Measurements from ENCODE around the gene FCRL5.
A peak's percentile ranks its signal among the peaks of the same experiment; 100 is the strongest.

The FCRL5 gene

DNA sequence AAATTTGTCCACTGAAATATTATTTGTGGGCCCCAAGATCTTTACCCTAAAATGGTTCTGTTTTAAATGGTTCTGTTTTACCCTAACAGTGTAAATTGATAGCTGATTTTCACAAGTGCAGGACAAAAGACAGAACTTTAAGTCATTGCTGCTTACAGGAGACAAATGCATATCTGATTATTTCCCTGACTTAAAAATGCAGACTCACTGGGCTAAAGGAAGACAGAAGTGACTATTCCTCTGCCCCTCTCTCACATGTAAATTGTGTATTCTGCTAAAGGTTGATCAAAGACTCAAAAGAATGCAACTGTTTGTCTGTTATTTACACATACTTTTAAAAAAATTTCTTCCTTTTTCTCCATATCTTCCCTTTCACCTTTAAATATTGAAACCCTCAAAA, 12.7 kb downstream of the FCRL5 start:
- no peak for DNase-seq (ENCODE audit: low read depth)
- H3K4me3 ChIP-seq (ENCODE audit: low read length): no peak overlapping the region
- TF ChIP-seq, protein P1, sequence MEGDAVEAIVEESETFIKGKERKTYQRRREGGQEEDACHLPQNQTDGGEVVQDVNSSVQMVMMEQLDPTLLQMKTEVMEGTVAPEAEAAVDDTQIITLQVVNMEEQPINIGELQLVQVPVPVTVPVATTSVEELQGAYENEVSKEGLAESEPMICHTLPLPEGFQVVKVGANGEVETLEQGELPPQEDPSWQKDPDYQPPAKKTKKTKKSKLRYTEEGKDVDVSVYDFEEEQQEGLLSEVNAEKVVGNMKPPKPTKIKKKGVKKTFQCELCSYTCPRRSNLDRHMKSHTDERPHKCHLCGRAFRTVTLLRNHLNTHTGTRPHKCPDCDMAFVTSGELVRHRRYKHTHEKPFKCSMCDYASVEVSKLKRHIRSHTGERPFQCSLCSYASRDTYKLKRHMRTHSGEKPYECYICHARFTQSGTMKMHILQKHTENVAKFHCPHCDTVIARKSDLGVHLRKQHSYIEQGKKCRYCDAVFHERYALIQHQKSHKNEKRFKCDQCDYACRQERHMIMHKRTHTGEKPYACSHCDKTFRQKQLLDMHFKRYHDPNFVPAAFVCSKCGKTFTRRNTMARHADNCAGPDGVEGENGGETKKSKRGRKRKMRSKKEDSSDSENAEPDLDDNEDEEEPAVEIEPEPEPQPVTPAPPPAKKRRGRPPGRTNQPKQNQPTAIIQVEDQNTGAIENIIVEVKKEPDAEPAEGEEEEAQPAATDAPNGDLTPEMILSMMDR (IDR thresholded peaks at IDR 0.05; ENCODE audit: insufficient read depth, low read depth, low read length, missing control alignments): no peak

- DNase-seq (ENCODE audit: low read depth): no peak
- no peak overlapping the region for H3K4me3 ChIP-seq (ENCODE audit: low read length)
- TF ChIP-seq, protein P1 (IDR thresholded peaks at IDR 0.05; ENCODE audit: insufficient read depth, low read depth, low read length, missing control alignments): no peak
These were observed 19.7 kb downstream of the FCRL5 start for GRCh38 chr1:157532569-157532968.

DNA sequence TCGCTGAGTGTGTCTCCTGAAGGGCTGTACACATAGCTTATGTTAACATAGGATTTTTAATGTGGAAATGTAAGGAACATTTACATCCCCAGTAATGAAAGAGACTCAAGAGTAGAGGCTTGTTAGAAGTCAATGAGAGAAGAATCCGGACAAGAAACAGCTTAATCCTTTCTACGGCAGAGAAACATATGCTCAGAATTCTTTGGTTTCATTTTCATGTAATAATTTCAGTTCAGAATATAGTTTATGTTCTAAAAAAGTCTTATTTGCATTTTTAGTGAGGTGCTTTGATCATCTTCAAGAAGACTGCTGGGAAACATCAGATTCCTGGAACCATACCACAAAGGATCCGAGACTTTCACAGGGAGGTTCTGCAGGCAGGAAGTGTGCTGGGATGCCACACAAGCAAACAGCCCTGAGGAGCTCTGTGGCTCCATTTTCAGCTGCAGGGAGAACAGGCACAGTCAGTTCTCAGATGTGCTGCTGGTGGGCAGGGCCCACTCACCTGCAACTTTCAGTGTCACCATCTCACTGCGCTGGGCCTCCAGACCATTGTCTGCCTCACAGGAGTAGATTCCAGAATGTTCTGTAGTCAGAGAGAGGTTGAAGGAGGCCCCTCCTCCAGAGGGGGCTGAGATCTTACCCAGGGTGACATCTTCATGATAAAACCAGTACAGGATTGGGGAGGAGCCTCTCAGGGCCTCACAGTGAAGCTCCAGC, 28.4 kb downstream of the FCRL5 start:
- H3K4me3 ChIP-seq (ENCODE audit: low read length): no peak overlapping the region
- TF ChIP-seq, protein P1 (IDR thresholded peaks at IDR 0.05; ENCODE audit: insufficient read depth, low read depth, low read length, missing control alignments): no peak
- no peak for DNase-seq (ENCODE audit: low read depth)

DNA sequence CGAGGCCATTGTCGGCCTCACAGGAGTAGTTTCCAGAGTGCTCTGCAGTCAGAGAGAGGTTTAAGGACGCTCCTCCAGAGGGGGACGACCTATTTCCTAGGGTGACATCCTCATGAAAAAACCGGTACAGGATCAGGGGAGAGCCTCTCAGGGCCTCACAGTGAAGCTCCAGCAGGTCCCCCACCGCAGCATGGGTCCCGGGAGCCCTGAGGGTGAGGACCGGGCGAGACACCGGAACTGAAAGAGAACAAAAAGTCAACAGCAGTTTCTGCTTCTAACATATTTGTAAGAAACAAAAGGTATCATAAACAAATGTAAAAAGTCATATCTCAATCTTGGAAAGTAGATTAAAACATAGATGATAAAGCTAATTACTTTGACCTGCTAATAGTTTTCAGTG, 31.3 kb downstream of the FCRL5 start:
- DNase-seq (ENCODE audit: low read depth): no peak
- no peak overlapping the region for H3K4me3 ChIP-seq (ENCODE audit: low read length)
- TF ChIP-seq, protein P1 (IDR thresholded peaks at IDR 0.05; ENCODE audit: insufficient read depth, low read depth, low read length, missing control alignments): no peak

DNA sequence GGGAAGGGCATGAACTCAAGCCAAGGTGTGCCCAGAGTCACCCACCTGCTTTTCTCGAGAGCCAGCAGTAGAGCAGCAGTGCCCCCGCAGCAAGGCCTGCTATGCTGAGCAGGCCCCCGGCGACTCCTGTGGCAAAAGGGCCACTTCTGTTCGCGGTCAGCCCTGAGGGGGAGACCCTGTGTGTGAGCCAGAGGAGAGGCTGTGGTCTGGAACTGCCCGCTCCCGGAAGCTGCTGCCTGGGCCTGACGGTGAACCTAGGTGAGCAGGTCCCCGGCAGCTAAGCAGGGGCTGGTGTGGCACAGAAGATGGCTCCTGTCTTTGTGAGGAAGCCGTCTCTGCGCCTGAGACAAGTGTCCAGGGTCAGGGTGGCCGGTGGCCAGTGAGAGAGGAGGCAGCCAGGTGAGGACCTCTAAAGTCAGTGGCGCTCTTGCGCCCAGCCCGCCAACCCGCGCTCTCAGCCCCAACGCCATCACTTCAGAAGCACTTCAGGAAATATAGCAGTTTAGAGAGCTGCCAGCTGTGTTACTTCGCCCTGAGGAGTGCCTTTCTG, 31.9 kb downstream of the FCRL5 start:
- no peak overlapping the region for H3K4me3 ChIP-seq (ENCODE audit: low read length)
- DNase-seq (ENCODE audit: low read depth): no peak
- TF ChIP-seq, protein P1 (IDR thresholded peaks at IDR 0.05; ENCODE audit: insufficient read depth, low read depth, low read length, missing control alignments): no peak

- peak; percentile 50 for DNase-seq (ENCODE audit: low read depth)
- H3K4me3 ChIP-seq (ENCODE audit: low read length): no peak overlapping the region
- TF ChIP-seq, protein P1 (IDR thresholded peaks at IDR 0.05; ENCODE audit: insufficient read depth, low read depth, low read length, missing control alignments): no peak
These were observed 32.9 kb downstream of the FCRL5 start for GRCh38 chr1:157519451-157519850.

- TF ChIP-seq, protein P1 (IDR thresholded peaks at IDR 0.05; ENCODE audit: insufficient read depth, low read depth, low read length, missing control alignments): no peak
- no peak for DNase-seq (ENCODE audit: low read depth)
These were observed 35.3 kb downstream of the FCRL5 start for GRCh38 chr1:157517016-157517415.

More at GRCh38 chr1:157517016-157517415, 35.3 kb downstream of the FCRL5 start:
- H3K4me3 ChIP-seq (ENCODE audit: low read length): no peak overlapping the region

All from epithelial cell of esophagus (primary cell).